Measurements from ENCODE around the gene CPNE1.

Gene CPNE1

DNA sequence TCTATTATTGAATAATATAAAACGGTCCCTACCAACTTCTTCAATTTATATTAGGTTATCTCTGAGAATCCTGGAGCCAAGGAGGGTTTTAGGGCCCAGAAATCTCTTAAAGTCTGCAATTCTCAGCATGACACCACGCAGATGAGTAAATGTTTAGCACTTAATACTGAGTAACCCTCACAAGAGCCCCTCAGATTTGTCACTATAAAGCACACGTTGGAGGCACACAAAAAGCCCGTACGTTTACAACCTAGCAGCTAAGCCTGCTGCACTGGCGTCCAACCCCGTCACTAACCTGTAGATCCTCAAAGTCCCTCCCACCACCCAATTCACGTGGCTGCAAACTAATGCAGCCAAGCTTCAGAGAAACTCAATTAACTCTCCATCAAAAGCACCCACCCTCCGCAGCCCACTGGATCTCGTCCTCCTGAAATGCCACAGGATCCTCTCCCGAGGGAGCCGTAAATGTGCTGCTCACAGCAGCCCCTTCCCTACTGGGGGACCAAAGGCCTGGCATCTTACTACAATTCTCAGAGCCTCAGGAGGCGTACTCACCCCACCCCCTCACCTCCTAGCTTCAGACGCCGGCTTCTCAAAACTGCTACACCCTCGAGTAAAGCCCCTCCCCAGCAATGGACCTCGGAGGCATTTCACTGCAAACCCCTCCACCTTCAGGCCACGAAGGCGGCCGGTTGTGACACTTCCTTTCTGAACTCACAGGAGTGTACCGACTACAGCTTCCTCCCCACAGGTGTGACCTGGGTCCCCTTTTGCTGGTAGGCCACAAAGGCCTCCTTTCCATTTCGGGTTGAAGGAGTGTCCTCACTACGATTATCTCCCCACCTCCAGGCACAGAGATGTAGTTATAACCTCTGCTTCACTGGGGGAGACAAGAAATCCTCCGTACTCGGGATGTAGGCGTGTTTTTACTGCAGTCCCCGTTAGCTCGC lies 909 bp downstream of the CPNE1 start:
- peak overlapping the region; percentile 99 for H3K9ac ChIP-seq (ENCODE audit: low read depth, low read length)
- peak overlapping the region; percentile 99 for H3K4me3 ChIP-seq (ENCODE audit: low read length)
- H3K36me3 ChIP-seq (ENCODE audit: insufficient read depth, low read depth, low read length): peaks cover 2% of the 10 kb centered on the region; the same call in 1 of the 2 replicates
- no peaks in the 10 kb centered on the region for H3K27me3 ChIP-seq (ENCODE audit: insufficient read depth, low read length)
- peaks cover 18% of the 10 kb centered on the region; the same call in 1 of the 2 replicates for H3K4me1 ChIP-seq (ENCODE audit: insufficient read depth, low read length)
- H3K27ac ChIP-seq (ENCODE audit: low read length): peak overlapping the region; percentile 96
- H3K9me3 ChIP-seq (ENCODE audit: insufficient read depth, low read depth, low read length): no peaks in the 10 kb centered on the region

DNA sequence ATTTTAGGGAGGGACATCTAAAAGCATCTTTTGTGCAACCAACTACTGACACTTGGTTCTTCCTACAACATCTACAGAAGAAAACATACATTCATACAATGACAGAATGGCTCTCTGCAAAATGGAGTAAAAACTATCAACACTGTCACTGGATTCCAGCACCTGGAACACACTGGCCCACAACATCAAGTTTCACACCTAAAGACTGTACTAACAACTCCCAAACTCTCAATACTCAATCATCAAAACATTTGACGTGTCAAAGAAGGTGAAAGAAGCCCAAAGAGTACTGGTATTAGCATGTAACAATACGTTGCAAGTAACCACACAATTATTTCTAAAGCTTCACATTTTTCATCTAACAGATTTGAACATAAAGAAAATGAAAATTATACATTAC lies 2.1 kb downstream of the CPNE1 start:
- peak overlapping the region; percentile 99 for H3K4me3 ChIP-seq (ENCODE audit: low read length)
- no peak overlapping the region for H3K27ac ChIP-seq (ENCODE audit: low read length)
- H3K9ac ChIP-seq (ENCODE audit: low read depth, low read length): peak overlapping the region; percentile 99; the same call in 1 of the 2 replicates
- peaks cover under 1% of the 10 kb centered on the region; the same call in 1 of the 2 replicates for H3K36me3 ChIP-seq (ENCODE audit: insufficient read depth, low read depth, low read length)
- H3K27me3 ChIP-seq (ENCODE audit: insufficient read depth, low read length): no peaks in the 10 kb centered on the region
- H3K4me1 ChIP-seq (ENCODE audit: insufficient read depth, low read length): peaks cover 18% of the 10 kb centered on the region; the same call in 1 of the 2 replicates
- no peaks in the 10 kb centered on the region for H3K9me3 ChIP-seq (ENCODE audit: insufficient read depth, low read depth, low read length)

DNA sequence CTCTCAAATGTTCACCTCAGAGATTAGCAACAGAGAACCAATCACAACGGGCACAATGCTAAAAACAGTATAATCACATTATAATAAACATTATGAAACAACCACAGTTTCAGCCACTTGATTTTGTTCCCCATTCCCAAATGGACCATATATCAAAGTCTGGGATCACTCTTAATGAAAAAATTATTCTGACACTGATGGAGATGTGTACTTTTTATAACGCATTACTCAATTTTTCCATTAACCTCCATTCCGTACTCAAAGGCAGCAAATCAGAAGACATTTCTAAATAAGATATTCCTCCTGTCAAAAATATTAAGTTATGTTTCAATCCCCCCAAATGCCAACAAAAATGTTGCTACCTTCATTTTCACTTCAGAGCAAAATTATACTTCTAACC lies 2.8 kb downstream of the CPNE1 start:
- H3K9ac ChIP-seq (ENCODE audit: low read depth, low read length): peak overlapping the region; percentile 23; the same call in 1 of the 2 replicates
- peak overlapping the region; percentile 99 for H3K4me3 ChIP-seq (ENCODE audit: low read length)
- H3K27ac ChIP-seq (ENCODE audit: low read length): no peak overlapping the region
- H3K4me1 ChIP-seq (ENCODE audit: insufficient read depth, low read length): peaks cover 18% of the 10 kb centered on the region; the same call in 1 of the 2 replicates
- peaks cover 7% of the 10 kb centered on the region; the same call in 1 of the 2 replicates for H3K36me3 ChIP-seq (ENCODE audit: insufficient read depth, low read depth, low read length)
- H3K9me3 ChIP-seq (ENCODE audit: insufficient read depth, low read depth, low read length): no peaks in the 10 kb centered on the region
- H3K27me3 ChIP-seq (ENCODE audit: insufficient read depth, low read length): no peaks in the 10 kb centered on the region

DNA sequence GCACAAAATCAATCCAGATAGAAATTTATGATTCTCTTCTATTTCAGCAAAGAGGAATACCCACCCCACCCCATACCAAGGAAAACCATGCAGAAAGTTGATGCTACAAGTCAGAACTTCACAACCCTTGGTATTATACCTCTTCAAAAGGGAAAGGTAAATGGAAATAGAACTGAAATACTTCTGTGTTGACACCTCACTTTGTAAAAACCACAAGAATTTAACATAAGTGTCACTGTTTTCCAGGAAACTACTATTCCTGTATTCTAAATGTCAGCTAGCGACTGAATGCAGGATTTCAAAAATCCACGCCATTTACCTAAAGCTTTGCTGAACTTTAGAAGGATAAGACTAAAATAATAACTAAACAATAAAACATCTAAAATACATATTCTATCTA lies 3.6 kb downstream of the CPNE1 start:
- Histone ChIP-seq H3K4me1 (ENCODE audit: insufficient read depth, low read length) (peaks cover 18% of the 10 kb centered on the region; the same call in 1 of the 2 replicates), H3K27ac (ENCODE audit: low read length) (no peak overlapping the region), H3K4me3 (ENCODE audit: low read length) (peak overlapping the region; percentile 99), H3K36me3 (ENCODE audit: insufficient read depth, low read depth, low read length) (peaks cover 13% of the 10 kb centered on the region; the same call in 1 of the 2 replicates), H3K9me3 (ENCODE audit: insufficient read depth, low read depth, low read length) (no peaks in the 10 kb centered on the region), H3K27me3 (ENCODE audit: insufficient read depth, low read length) (no peaks in the 10 kb centered on the region), H3K9ac (ENCODE audit: low read depth, low read length) (peak overlapping the region; percentile 23)

DNA sequence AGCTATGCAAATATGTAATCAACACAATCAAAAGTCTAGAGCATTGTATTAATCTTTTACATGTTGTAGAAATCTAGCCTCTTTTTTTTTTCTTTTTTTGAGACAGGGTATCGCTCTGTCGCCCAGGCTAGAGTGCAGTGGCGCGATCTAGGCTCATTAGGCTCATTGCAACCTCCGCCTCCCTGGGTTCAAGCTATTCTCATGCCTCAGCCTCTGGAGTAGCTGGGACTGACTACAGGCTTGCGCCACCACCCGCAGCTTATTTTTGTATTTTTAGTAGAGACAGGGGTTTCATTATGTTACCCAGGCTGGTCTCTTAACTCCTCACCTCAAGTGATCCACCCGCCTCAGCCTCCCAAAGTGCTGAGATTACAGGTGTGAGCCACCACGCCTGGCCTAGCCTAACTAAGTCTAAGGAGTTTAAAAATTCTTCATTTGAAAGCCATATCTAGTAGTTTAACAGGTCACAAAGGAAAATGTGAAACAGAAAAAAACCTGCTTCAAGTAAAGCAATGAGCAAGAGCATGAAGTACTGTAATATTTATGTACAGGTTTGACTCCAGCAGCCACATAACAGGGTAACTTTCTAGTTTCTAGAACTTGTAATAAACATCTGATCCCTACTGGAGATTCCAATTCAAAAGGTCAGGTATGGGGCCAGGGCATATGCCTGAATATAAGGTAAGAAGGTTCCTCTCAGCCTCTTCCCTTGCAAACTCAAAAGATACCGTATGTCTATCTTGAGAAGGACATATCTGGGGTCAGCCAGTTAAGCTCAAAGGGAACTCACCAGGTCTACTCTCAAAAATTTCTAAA lies 4.4 kb downstream of the CPNE1 start:
- Histone ChIP-seq H3K4me1 (ENCODE audit: insufficient read depth, low read length) (peaks cover 18% of the 10 kb centered on the region; the same call in 1 of the 2 replicates), H3K9me3 (ENCODE audit: insufficient read depth, low read depth, low read length) (no peaks in the 10 kb centered on the region), H3K9ac (ENCODE audit: low read depth, low read length) (0 out of 2 replicates have a peak overlapping the region, but pooled peaks have one; percentile 23), H3K36me3 (ENCODE audit: insufficient read depth, low read depth, low read length) (peaks cover 19% of the 10 kb centered on the region), H3K27me3 (ENCODE audit: insufficient read depth, low read length) (no peaks in the 10 kb centered on the region), H3K4me3 (ENCODE audit: low read length) (peak overlapping the region; percentile 99; the same call in 1 of the 2 replicates), H3K27ac (ENCODE audit: low read length) (no peak overlapping the region)

DNA sequence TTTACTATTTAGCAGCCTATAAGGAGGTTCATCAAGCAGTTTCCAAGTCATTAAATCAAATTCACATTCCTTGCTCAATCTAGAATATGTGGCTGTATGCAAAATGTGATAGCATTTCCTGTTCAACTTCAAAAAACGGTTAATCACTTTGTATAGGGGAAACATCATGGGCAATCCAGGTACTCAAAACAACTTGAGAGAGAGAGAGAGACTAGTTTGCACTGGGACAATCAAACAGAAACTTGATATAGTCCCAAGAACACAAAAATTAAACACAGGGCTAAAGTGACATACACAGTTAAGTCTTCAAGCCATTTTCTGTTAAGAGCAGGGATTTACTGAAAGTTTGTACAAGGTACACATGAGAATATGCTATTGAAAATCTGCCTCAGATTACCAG lies 7.4 kb downstream of the CPNE1 start:
- no peak overlapping the region for H3K9ac ChIP-seq (ENCODE audit: low read depth, low read length)
- H3K4me1 ChIP-seq (ENCODE audit: insufficient read depth, low read length): peaks cover 14% of the 10 kb centered on the region; the same call in 1 of the 2 replicates
- H3K4me3 ChIP-seq (ENCODE audit: low read length): no peak overlapping the region
- no peaks in the 10 kb centered on the region for H3K27me3 ChIP-seq (ENCODE audit: insufficient read depth, low read length)
- peaks cover 50% of the 10 kb centered on the region for H3K36me3 ChIP-seq (ENCODE audit: insufficient read depth, low read depth, low read length)
- no peaks in the 10 kb centered on the region for H3K9me3 ChIP-seq (ENCODE audit: insufficient read depth, low read depth, low read length)
- H3K27ac ChIP-seq (ENCODE audit: low read length): no peak overlapping the region

DNA sequence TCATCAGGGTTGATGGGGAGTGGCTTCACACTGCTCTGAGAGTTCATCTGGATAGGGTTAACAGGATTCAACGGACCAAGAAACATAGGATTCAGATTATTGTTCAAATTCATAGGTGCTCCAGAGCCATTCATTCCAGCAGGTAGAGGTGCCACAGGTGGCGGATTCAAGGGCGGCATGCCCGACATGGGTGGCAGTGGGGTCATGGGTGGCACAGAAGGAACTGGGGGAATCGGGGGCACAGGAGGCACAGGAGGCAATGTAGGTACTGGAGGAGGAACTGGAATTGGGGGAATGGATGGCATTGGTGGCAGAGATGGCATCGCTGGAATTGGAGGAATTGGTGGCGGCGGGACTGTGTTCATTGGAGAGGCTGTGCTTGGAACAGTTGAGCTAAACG lies 10.3 kb downstream of the CPNE1 start:
- Histone ChIP-seq H3K4me3 (ENCODE audit: low read length) (no peak overlapping the region), H3K36me3 (ENCODE audit: insufficient read depth, low read depth, low read length) (peaks cover 74% of the 10 kb centered on the region), H3K27ac (ENCODE audit: low read length) (no peak overlapping the region), H3K27me3 (ENCODE audit: insufficient read depth, low read length) (no peaks in the 10 kb centered on the region), H3K9me3 (ENCODE audit: insufficient read depth, low read depth, low read length) (no peaks in the 10 kb centered on the region), H3K9ac (ENCODE audit: low read depth, low read length) (no peak overlapping the region), H3K4me1 (ENCODE audit: insufficient read depth, low read length) (no peaks in the 10 kb centered on the region)

DNA sequence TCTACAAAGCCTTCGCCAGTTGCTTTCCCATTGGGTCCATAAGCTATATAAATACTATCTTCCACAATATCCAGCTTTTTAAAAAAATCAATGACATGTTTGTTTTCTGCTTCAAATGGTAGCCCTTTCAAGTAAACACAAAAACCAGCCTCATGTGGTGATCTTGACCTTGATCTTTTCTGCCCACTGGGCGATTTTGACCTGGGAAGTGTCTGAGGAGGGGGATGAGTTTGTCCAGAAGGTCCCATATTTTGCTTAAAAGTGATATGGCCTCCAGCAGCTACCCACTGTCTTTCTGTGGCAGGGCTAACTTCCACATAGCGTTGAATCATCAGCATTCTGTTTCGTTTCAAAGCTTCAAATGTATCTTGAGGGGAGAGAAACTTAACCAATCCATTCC lies 10.8 kb downstream of the CPNE1 start:
- Histone ChIP-seq H3K27ac (ENCODE audit: low read length) (no peak overlapping the region), H3K9me3 (ENCODE audit: insufficient read depth, low read depth, low read length) (no peaks in the 10 kb centered on the region), H3K9ac (ENCODE audit: low read depth, low read length) (no peak overlapping the region), H3K4me3 (ENCODE audit: low read length) (no peak overlapping the region), H3K36me3 (ENCODE audit: insufficient read depth, low read depth, low read length) (peaks cover 74% of the 10 kb centered on the region), H3K4me1 (ENCODE audit: insufficient read depth, low read length) (no peaks in the 10 kb centered on the region), H3K27me3 (ENCODE audit: insufficient read depth, low read length) (no peaks in the 10 kb centered on the region)

DNA sequence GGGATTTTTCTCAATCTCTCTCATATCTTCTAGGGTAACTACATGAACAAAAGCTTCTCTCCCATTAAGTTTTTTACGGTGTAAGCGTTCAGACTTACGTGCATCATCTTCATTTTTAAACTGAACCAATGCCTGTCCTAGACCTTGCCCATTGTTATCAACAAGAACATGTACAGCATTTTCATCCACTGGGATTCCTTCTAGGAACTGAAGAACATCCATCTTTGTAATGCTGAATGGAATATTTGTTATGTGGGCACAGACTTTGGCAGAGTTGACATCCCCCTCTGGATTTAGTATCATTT lies 11.3 kb downstream of the CPNE1 start:
- Histone ChIP-seq H3K9me3 (ENCODE audit: insufficient read depth, low read depth, low read length) (no peaks in the 10 kb centered on the region), H3K4me1 (ENCODE audit: insufficient read depth, low read length) (no peaks in the 10 kb centered on the region), H3K9ac (ENCODE audit: low read depth, low read length) (no peak overlapping the region), H3K27me3 (ENCODE audit: insufficient read depth, low read length) (no peaks in the 10 kb centered on the region), H3K36me3 (ENCODE audit: insufficient read depth, low read depth, low read length) (peaks cover 74% of the 10 kb centered on the region), H3K27ac (ENCODE audit: low read length) (no peak overlapping the region), H3K4me3 (ENCODE audit: low read length) (no peak overlapping the region)

DNA sequence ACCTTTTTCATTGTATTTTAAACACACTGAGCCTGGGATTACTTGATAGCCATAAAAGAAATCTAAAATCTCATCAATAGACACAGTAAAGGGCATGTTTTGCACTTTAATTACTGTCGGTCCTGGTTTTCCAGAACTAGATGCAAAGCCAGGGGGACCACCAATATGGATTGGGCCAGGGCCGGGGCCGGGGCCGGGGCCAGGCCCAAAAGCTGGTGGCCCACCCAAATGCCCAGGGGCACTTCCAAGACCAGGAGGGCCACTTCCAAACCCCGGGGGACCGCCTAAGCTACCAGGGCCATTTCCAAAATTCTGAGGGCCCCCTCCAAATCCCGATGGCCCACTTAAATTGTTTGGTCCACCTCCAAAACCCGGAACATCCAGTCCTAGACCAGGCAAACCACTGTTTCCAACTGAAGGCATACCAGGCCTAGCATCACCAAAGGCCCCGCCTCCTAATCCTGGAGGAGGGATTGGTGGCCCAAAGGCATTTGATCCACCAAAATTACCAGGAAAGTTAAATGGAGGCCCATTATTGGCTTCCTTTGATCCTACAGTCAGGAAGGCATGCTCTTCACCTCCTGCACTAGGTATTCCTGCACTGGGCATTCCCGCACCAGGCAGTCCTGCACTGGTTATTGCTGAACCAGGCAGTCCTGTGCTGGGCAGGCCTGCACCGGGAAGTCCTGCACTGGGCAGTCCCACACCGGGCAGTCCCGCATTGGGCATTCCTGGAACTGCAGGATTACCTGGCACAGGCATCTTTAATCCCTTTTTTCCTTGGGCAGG lies 11.9 kb downstream of the CPNE1 start:
- no peak overlapping the region for H3K27ac ChIP-seq (ENCODE audit: low read length)
- no peak overlapping the region for H3K4me3 ChIP-seq (ENCODE audit: low read length)
- H3K9ac ChIP-seq (ENCODE audit: low read depth, low read length): no peak overlapping the region
- no peaks in the 10 kb centered on the region for H3K27me3 ChIP-seq (ENCODE audit: insufficient read depth, low read length)
- no peaks in the 10 kb centered on the region for H3K4me1 ChIP-seq (ENCODE audit: insufficient read depth, low read length)
- no peaks in the 10 kb centered on the region for H3K9me3 ChIP-seq (ENCODE audit: insufficient read depth, low read depth, low read length)
- peaks cover 74% of the 10 kb centered on the region for H3K36me3 ChIP-seq (ENCODE audit: insufficient read depth, low read depth, low read length)

DNA sequence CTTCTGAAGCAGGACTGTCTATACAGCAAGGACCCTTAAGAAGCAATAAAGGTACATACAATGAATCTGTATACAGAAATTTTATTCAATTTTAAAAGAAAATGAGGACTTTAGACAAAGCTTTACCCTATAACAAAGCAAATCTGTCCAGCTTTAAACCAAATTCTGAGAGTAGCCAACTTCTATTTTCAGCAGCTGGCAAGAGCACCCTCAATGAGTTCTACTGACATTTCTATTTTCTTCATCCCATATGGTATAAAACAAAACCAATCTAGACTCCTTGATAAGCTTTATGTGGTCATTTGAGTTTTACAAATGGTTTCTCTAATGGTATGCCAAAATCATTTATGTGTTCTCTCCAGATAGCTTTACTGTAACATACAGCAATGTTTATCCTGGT lies 12.7 kb downstream of the CPNE1 start:
- no peaks in the 10 kb centered on the region for H3K9me3 ChIP-seq (ENCODE audit: insufficient read depth, low read depth, low read length)
- peaks cover 68% of the 10 kb centered on the region for H3K36me3 ChIP-seq (ENCODE audit: insufficient read depth, low read depth, low read length)
- H3K9ac ChIP-seq (ENCODE audit: low read depth, low read length): no peak overlapping the region
- no peaks in the 10 kb centered on the region for H3K4me1 ChIP-seq (ENCODE audit: insufficient read depth, low read length)
- H3K27me3 ChIP-seq (ENCODE audit: insufficient read depth, low read length): no peaks in the 10 kb centered on the region
- no peak overlapping the region for H3K4me3 ChIP-seq (ENCODE audit: low read length)
- no peak overlapping the region for H3K27ac ChIP-seq (ENCODE audit: low read length)

All from iPS-20b (cell line).